GM12801 (cell line): ENCODE measurements around the gene SMAD2.

Experiments used
- TF ChIP-seq, protein P1 (sequence below): IDR thresholded peaks from one replicate; pipeline ENCODE4 v1.5.1; 2011; ENCODE audit warnings: control low read depth; ENCODE audit not compliant: insufficient read length; ENCODE audit errors: extremely low read depth

Gene SMAD2

DNA sequence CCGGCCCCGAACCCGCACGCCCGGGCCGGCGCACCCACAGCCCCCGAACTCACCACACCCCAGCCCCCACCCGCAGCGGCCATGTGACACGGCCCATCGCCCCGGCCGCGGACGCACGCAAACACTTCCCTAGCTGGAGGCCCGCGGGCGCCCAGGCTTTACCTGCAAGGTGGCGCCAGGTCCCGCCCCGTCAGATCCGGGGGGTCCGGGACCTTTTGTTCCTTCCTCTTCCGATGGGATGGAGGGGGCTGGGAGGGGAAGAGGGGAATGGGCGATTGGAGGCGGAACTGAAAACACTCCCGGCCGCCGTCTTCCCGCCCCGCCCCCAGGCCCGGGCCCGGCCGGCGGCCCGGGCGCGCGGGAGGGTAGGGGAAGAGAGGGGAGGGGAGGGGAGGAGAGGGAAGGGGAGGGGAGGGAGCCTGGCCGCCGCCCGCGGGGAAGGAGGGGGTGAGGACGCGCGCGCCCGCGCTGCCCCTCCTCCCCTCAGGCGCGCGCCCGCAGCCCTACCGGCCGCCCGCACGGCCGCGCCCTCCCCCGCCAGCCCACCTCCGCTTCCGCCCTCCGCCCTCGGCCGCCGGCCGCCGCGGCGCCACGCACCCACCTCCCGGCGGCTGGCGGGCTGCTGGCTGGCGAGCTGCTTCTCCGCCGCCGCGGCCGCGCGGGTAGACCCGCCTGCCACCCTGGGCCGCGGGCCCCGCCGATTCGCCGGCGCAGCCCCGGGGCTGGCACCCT is at the start of gene SMAD2:
TSS of gene SMAD2 (minus strand) at position 461 of the 732 bp plus-strand sequence. CDS start 33,903 bp downstream, outside the sequence.
- TF ChIP-seq, protein P1, sequence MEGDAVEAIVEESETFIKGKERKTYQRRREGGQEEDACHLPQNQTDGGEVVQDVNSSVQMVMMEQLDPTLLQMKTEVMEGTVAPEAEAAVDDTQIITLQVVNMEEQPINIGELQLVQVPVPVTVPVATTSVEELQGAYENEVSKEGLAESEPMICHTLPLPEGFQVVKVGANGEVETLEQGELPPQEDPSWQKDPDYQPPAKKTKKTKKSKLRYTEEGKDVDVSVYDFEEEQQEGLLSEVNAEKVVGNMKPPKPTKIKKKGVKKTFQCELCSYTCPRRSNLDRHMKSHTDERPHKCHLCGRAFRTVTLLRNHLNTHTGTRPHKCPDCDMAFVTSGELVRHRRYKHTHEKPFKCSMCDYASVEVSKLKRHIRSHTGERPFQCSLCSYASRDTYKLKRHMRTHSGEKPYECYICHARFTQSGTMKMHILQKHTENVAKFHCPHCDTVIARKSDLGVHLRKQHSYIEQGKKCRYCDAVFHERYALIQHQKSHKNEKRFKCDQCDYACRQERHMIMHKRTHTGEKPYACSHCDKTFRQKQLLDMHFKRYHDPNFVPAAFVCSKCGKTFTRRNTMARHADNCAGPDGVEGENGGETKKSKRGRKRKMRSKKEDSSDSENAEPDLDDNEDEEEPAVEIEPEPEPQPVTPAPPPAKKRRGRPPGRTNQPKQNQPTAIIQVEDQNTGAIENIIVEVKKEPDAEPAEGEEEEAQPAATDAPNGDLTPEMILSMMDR = no peak

DNA sequence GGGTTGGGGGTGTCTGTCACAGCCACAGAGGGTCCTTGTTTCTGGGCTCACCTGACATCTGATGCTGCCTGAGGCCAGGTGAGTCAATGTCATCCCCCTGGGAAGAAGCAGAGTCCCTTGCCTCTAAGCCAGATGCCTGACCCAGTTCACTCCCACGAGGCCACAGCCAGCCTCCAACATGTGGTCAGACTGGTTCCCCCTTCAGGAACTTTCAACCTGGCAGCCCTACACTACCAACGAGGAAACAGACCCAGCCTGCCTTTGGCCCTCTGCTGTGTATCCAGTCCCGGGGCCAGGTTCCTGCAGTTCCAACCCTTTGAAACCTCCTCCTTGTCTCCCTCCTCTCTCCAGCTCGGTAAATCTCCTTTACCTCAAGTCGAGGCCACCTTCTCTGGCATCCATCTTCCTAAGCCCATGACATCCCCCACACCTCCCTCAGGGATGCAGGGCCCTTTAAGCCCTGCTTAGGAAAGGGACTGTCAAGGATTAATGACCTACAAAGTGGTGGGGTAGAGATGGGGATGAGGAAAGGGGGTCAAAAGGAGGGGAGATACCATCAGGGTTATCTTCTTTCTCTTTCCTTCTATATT is 49.2 kb upstream of the SMAD2 start:
- TF ChIP-seq, protein P1 = no peak

DNA sequence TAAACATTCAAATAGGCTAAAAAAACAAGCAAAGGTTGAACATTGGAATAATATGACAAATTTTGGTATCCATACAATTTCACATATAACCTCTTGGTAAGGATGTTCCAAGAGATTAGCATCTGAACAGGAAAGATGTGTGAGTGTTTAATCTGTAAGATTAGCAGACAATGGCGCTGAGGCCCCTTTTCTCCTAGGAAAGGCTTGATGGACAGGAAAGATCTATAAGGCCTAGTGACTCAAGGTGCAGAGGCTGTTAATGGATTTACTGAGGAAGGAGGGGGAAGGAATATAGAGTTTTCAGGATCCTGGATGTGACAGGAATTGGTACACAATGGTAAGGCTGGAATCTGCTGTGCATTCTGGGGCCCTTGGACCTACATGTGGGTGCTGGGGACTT is 48.1 kb upstream of the SMAD2 start:
- TF ChIP-seq, protein P1 = no peak

DNA sequence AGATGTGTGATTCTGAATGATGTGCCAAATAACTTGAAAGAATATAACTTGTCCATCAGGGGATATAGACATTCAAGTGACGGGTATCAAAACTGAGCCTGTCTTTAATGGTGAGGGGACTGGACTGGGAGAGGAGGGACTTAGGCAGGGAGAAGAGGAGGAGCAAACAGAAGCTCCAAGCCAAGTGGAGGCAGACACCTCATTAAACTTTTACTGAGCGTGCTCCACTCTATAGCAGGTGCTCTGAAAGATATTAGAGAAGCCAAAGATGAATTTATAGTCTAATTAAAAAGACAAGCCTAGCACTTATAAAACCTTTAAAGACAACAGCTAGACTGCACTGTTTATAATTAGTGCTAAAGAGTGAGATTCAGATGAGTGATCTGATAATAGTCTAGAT is 47.7 kb upstream of the SMAD2 start:
- TF ChIP-seq, protein P1 = no peak

DNA sequence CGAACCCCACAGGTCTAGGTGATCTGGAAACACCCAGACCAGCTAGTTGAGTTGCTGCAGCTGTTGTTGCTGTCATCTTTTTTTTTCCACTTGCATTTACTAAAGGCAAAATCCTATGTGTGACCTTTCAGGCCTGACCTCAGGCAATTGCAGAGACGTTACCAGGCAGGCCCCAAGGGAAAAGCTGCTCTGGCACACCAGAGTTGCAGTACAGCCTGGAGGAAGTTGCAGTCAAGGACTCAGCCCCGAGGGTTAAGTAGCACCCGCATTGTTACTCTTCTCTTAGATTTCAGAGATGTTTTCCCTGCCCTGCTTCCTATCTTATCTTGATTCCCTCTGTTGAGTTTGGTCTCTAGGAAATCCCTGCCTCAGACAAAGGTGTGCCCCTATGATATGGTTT is 45.2 kb upstream of the SMAD2 start:
- TF ChIP-seq, protein P1 = no peak

DNA sequence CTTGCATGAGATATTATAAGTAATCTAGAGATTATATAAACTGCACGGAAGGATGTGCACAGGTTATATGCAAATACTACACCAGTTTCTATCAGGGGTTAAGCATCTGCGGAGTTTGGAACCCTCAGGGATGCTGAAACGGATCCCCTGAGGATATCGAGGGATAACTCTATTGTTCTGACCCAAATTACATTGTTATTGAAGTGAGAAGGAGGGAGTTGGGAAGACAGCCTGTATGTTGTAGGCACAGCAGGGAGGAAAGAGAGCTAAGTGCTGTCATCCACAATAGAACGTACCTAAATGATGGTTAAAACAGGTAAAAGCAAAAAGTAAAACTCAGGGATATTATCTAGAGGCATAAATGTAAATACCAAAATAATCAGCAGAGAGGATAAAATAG is 44.6 kb upstream of the SMAD2 start:
- TF ChIP-seq, protein P1 = no peak

DNA sequence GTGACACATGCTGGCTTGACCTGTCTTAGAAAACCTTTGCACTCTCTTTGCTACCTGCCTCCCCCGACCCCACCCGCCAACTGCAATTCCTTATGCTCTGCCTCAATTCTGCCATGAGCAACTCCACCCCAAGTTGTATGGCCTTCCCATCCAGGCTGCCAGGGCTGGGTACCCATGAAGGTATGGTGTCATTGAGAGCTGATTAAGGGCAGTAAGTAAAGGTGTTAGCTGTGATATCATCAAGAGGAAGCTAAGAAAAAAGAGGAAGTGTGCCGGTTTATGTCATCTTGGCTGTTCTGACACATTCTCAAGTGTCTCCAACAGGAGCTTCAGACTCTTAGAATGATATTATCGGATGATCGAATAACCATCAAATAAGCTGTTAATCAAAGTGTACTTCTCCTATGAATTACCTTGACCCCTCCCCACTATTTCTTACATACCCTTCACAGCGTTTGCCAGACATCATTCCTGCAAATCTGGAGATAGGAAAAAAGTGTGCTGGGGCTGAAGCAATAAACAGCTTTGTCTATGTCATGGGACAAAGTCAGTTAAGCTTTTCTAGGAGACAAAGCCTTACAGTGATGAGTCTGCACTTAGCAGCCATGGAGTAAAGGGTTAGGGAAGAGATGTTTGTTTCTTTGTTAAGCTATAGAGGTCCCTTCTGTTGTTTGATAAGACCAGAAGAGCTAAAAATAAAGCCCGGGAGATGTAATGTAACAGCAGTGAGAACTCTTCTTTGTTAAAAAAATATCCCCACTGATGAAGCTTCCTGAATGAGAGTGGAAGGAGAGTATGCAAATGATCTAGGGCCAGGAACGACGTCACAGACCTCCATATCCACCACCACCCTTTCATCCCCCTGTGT is 40.4 kb upstream of the SMAD2 start:
- TF ChIP-seq, protein P1 = no peak
